Aorta (tissue), 5 donors: ENCODE measurements around the gene HSD11B2. TPM values are rescaled to one million over a fixed set of nuclear protein-coding genes. Genes with fewer than 3 reads are reported as not detected.

ENCODE experiments used
- ATAC-seq: fragments of 200-7000 bp; cut with Tn5 transposase; one replicate; pipeline ENCODE4 v1.9.1; 2022; ENCODE audit warnings: moderate library complexity; ENCODE audit not compliant: low FRiP score
- DNase-seq, 2 donors: peaks; one replicate each; pipeline ENCODE4 v3.0.0-alpha.2; 2020
- H3K27ac ChIP-seq, 2 donors: one replicate each; pipeline ENCODE4 v1.5.1; 2013; ENCODE audit warnings: low read length in 2 of 2, mild to moderate bottlenecking in 2 of 2, moderate library complexity in 2 of 2, control low read depth in 1 of 2, inconsistent platforms in 1 of 2, low read depth in 1 of 2
- H3K27me3 ChIP-seq, 2 donors: one replicate each; pipeline ENCODE4 v1.6.1; 2013; ENCODE audit warnings: control low read depth in 1 of 2, low read length in 1 of 2, mild to moderate bottlenecking in 1 of 2, moderate library complexity in 1 of 2; ENCODE audit not compliant: insufficient read depth in 2 of 2, control insufficient read depth in 1 of 2
- H3K36me3 ChIP-seq, 2 donors: one replicate each; pipeline ENCODE4 v1.6.1; 2013; ENCODE audit warnings: control low read depth in 1 of 2, low read length in 1 of 2, mild to moderate bottlenecking in 1 of 2; ENCODE audit not compliant: insufficient read depth in 2 of 2, control insufficient read depth in 1 of 2
- H3K4me1 ChIP-seq, 2 donors: one replicate each; pipeline ENCODE4 v1.6.1; 2013; ENCODE audit warnings: low read length in 2 of 2, control low read depth in 1 of 2, mild to moderate bottlenecking in 1 of 2, moderate library complexity in 1 of 2; ENCODE audit not compliant: insufficient read depth in 2 of 2, control insufficient read depth in 1 of 2
- H3K4me3 ChIP-seq, 2 donors: one replicate each; pipeline ENCODE4 v1.5.1; 2013; ENCODE audit warnings: low read length in 2 of 2, control low read depth in 1 of 2, mild to moderate bottlenecking in 1 of 2
- H3K9me3 ChIP-seq: one replicate; pipeline ENCODE4 v1.6.1; 2013; ENCODE audit warnings: mild to moderate bottlenecking, low read length; ENCODE audit not compliant: control insufficient read depth
- WGBS, 2 donors: extraction: QIAGEN DNeasy Blood & Tissue Kit; methylation state at CpG; one replicate each; pipeline ENCODE4 v1.1.7; 2013; 5-methylcytosine and 5-hydroxymethylcytosine counted together
- intact Hi-C, 2 donors: fragments of 100-400 bp; cut with DNase I; formaldehyde crosslinking; loops; one replicate each; pipeline versions ENCODE4 v1.14.2 to v1.15.0; 2022
- polyA plus RNA-seq, 2 donors: library from polyadenylated mRNA; stranded (reverse); fragments of 200-250 nt; gene quantifications; one replicate each; pipeline ENCODE4 v1.2.3, GENCODE V29; 2013
- total RNA-seq, 2 donors: library from RNA; stranded (reverse); fragmentation: NEBNext Ultra II Directional; extraction: Animal tissue kit (Norgen Biotek cat#: 25700); gene quantifications; one replicate each; pipeline ENCODE4 v1.2.1, GENCODE V29; 2021
- donor health status: healthy with polysubstance abuse.
- donor health status: Bipolar disorder and iron deficiency.
- donor health status: DM: no; HTN: no; CAD: no.
- donor health status: DM: no; HTN: no; CAD: no.
- donor health status: DM: yes; HTN: yes; CAD: no.

Gene HSD11B2
- total and polyA plus RNA-seq, 4 donors, result 1.1 to 13.3 TPM; not detected in 2

- ATAC-seq (peak; percentile 53), DNase-seq (peak in 1 of 2 donors; percentile 79)
- H3K4me3 ChIP-seq, result no peak overlapping the region
- peak overlapping the region; percentile 2 to 54 for H3K27ac ChIP-seq
- intact Hi-C loops, result no loop called here
- 6 to 11% methylated on average over 7 of the region's 7 CpGs for WGBS, 2 donors
- no peaks in the 10 kb centered on the region for H3K4me1 ChIP-seq
- H3K27me3 ChIP-seq, result no peaks in the 10 kb centered on the region
- no peaks in the 10 kb centered on the region for H3K36me3 ChIP-seq
- H3K9me3 ChIP-seq, result no peaks in the 10 kb centered on the region
These were observed 28.3 kb downstream of the HSD11B2 start for GRCh38 chr16:67459066-67459860.

- 34 to 41% methylated on average over 3 of the region's 3 CpGs for WGBS, 2 donors
- intact Hi-C loops, result no loop called here
- DNase-seq (no peak), ATAC-seq (peak; percentile 46)
- Histone ChIP-seq H3K4me3 (no peak overlapping the region), H3K36me3 (no peaks in the 10 kb centered on the region), H3K9me3 (no peaks in the 10 kb centered on the region), H3K27me3 (no peaks in the 10 kb centered on the region), H3K4me1 (no peaks in the 10 kb centered on the region), H3K27ac (peak overlapping the region; percentile 2 to 54)
These were observed 28.9 kb downstream of the HSD11B2 start for GRCh38 chr16:67459861-67460150.

- intact Hi-C loops, result no loop called here
- no peak overlapping the region for H3K4me3 ChIP-seq
- ATAC-seq (no peak), DNase-seq (no peak)
- 79 to 80% methylated on average over 5 of the region's 5 CpGs for WGBS, 2 donors
- no peaks in the 10 kb centered on the region for H3K27me3 ChIP-seq
- H3K9me3 ChIP-seq, result no peaks in the 10 kb centered on the region
- H3K27ac ChIP-seq, result peak overlapping the region in 1 of 2 donors; percentile 54
- H3K4me1 ChIP-seq, result no peaks in the 10 kb centered on the region
- H3K36me3 ChIP-seq, result no peaks in the 10 kb centered on the region
These were observed 29.2 kb downstream of the HSD11B2 start for GRCh38 chr16:67460168-67460567.

- Histone ChIP-seq H3K36me3 (no peaks in the 10 kb centered on the region), H3K4me1 (no peaks in the 10 kb centered on the region), H3K27ac (no peak overlapping the region), H3K9me3 (no peaks in the 10 kb centered on the region), H3K4me3 (no peak overlapping the region), H3K27me3 (no peaks in the 10 kb centered on the region)
- DNase-seq, result no peak
- ATAC-seq, result no peak
- intact Hi-C loops, result no loop called here
- WGBS, 2 donors, result 90 to 93% methylated on average over 2 of the region's 2 CpGs
These were observed 30.0 kb downstream of the HSD11B2 start for GRCh38 chr16:67460961-67461360.

GRCh38 chr16:67461600-67462278, 30.8 kb downstream of the HSD11B2 start:
- Histone ChIP-seq H3K4me3 (no peak overlapping the region), H3K27ac (no peak overlapping the region), H3K36me3 (no peaks in the 10 kb centered on the region), H3K4me1 (no peaks in the 10 kb centered on the region), H3K27me3 (no peaks in the 10 kb centered on the region), H3K9me3 (no peaks in the 10 kb centered on the region)
- DNase-seq (no peak), ATAC-seq (no peak)
- 82 to 85% methylated on average over 8 of the region's 8 CpGs for WGBS, 2 donors
- intact Hi-C loops, result no loop called here

- no peaks in the 10 kb centered on the region for H3K36me3 ChIP-seq
- H3K27me3 ChIP-seq, result no peaks in the 10 kb centered on the region
- intact Hi-C loops, result no loop called here
- H3K4me1 ChIP-seq, result no peaks in the 10 kb centered on the region
- no peak for DNase-seq
- H3K9me3 ChIP-seq, result no peaks in the 10 kb centered on the region
- no peak for ATAC-seq
- H3K4me3 ChIP-seq, result no peak overlapping the region
- WGBS, 2 donors, result 85 to 94% methylated on average over 5 of the region's 5 CpGs
- no peak overlapping the region for H3K27ac ChIP-seq
These were observed 31.3 kb downstream of the HSD11B2 start for GRCh38 chr16:67462279-67462655.

GRCh38 chr16:67463059-67463458, 32.1 kb downstream of the HSD11B2 start:
- ATAC-seq, result no peak
- no peak for DNase-seq
- Histone ChIP-seq H3K4me1 (no peaks in the 10 kb centered on the region), H3K4me3 (no peak overlapping the region), H3K9me3 (no peaks in the 10 kb centered on the region), H3K36me3 (no peaks in the 10 kb centered on the region), H3K27me3 (no peaks in the 10 kb centered on the region), H3K27ac (no peak overlapping the region)
- 88 to 89% methylated on average over 5 of the region's 5 CpGs for WGBS, 2 donors
- intact Hi-C loops, result no loop called here

- intact Hi-C loops, result no loop called here
- H3K4me3 ChIP-seq, result no peak overlapping the region
- WGBS, 2 donors, result 94% methylated on average over 4 of the region's 4 CpGs
- H3K4me1 ChIP-seq, result no peaks in the 10 kb centered on the region
- no peak overlapping the region for H3K27ac ChIP-seq
- no peaks in the 10 kb centered on the region for H3K36me3 ChIP-seq
- no peaks in the 10 kb centered on the region for H3K9me3 ChIP-seq
- ATAC-seq, result no peak
- no peaks in the 10 kb centered on the region for H3K27me3 ChIP-seq
- no peak for DNase-seq
These were observed 32.8 kb downstream of the HSD11B2 start for GRCh38 chr16:67463691-67464090.

GRCh38 chr16:67464565-67464964, 33.6 kb downstream of the HSD11B2 start:
- Histone ChIP-seq H3K4me1 (no peaks in the 10 kb centered on the region), H3K36me3 (no peaks in the 10 kb centered on the region), H3K9me3 (no peaks in the 10 kb centered on the region), H3K27ac (no peak overlapping the region), H3K4me3 (no peak overlapping the region), H3K27me3 (no peaks in the 10 kb centered on the region)
- DNase-seq (no peak), ATAC-seq (no peak)
- intact Hi-C loops, result no loop called here
- WGBS, 2 donors, result 51 to 60% methylated on average over 2 of the region's 2 CpGs
